K562 (cell line): ENCODE data around the gene FASLG. TPM values are rescaled to one million over a fixed set of nuclear protein-coding genes. Genes with fewer than 3 reads are reported as not detected.

Source experiments
- BACH1 ChIP-seq: fragments of 200-800 bp; sonication (Bioruptor generic); IDR thresholded peaks from 2 replicates; pipeline ENCODE4 v1.6.1; 2016; ENCODE audit warnings: missing genetic modification characterization, missing compliant biosample characterization
- BRD9 ChIP-seq: fragments of 450-650 bp; IDR thresholded peaks from 2 replicates; pipeline ENCODE4 v1.6.1; 2018; ENCODE audit warnings: low read depth; ENCODE audit not compliant: partially characterized antibody
- DMBX1 ChIP-seq: fragments of 250-450 bp; sonication (Bioruptor Pico); IDR thresholded peaks from 2 replicates; pipeline ENCODE4 v1.8.0; 2022; ENCODE audit warnings: inconsistent platforms, mild to moderate bottlenecking, moderate library complexity, borderline replicate concordance
- ELF1 ChIP-seq: fragments of 200-800 bp; sonication (Bioruptor generic); IDR thresholded peaks from 2 replicates; pipeline ENCODE4 v1.6.1; 2016; ENCODE audit warnings: missing genetic modification characterization, missing compliant biosample characterization
- ESRRB ChIP-seq: fragments of 250-450 bp; sonication (Bioruptor Pico); IDR thresholded peaks from 2 replicates; pipeline ENCODE4 v1.5.0; 2020; ENCODE audit warnings: mild to moderate bottlenecking, moderate library complexity, borderline replicate concordance
- GABPA ChIP-seq: fragments of 200-800 bp; sonication (Bioruptor generic); conservative IDR thresholded peaks from 2 replicates; pipeline ENCODE4 v1.6.1; 2016; ENCODE audit warnings: low read depth, missing genetic modification characterization, missing compliant biosample characterization
- MECOM ChIP-seq: fragments of 250-450 bp; sonication (Bioruptor Pico); IDR thresholded peaks from 2 replicates; pipeline ENCODE4 v1.8.0; 2022; ENCODE audit warnings: inconsistent platforms
- MLX ChIP-seq, 2 experiments: fragments of 450-650 bp in 1 of 2; sonication (generic) in 1 of 2; formaldehyde crosslinking; conservative IDR thresholded peaks; 2 replicates each; pipeline versions ENCODE4 v1.4.0 to v1.8.1; 2020 to 2022; ENCODE audit warnings: mild to moderate bottlenecking in 1 of 2, missing genetic modification reagents in 1 of 2
- MYC ChIP-seq, 2 experiments: fragments of 250-450 bp in 1 of 2; sonication (Bioruptor Pico) in 1 of 2; IDR thresholded peaks; 2 replicates each; pipeline versions ENCODE4 v1.5.1 to v1.6.1; 2012 to 2021; ENCODE audit warnings: low read depth in 2 of 2, borderline replicate concordance in 1 of 2, improper control_type of control experiment in 1 of 2, low read length in 1 of 2, mild to moderate bottlenecking in 1 of 2, moderate library complexity in 1 of 2
- NR2C2 ChIP-seq, 2 experiments: fragments of 200-800 bp in 1 of 2; sonication (Bioruptor generic) in 1 of 2; sonication (generic) in 1 of 2; formaldehyde crosslinking in 1 of 2; IDR thresholded peaks; 2 replicates each; pipeline versions ENCODE4 v1.6.1 to v1.8.0; 2016 to 2022; ENCODE audit warnings: mild to moderate bottlenecking in 1 of 2, missing compliant biosample characterization in 1 of 2, missing genetic modification characterization in 1 of 2, missing genetic modification reagents in 1 of 2
- NR4A1 ChIP-seq, 2 experiments: fragments of 250-450 bp in 1 of 2; fragments of 450-650 bp in 1 of 2; sonication (Bioruptor Pico) in 1 of 2; IDR thresholded peaks; 2 replicates each; pipeline versions ENCODE4 v1.4.0 to v1.6.1; 2016 to 2020; ENCODE audit warnings: mild to moderate bottlenecking in 2 of 2, missing compliant biosample characterization in 1 of 2, missing genetic modification characterization in 1 of 2, moderate library complexity in 1 of 2
- SPI1 ChIP-seq: IDR thresholded peaks from 2 replicates; pipeline ENCODE4 v1.6.1; 2011; ENCODE audit warnings: low read depth, low read length, control low read depth, borderline replicate concordance
- SREBF1 ChIP-seq: fragments of 150-350 bp; IDR thresholded peaks from 2 replicates; pipeline ENCODE4 v1.6.1; 2014; ENCODE audit warnings: antibody characterized with exemption, low read depth, low read length, borderline replicate concordance
- ZBTB5 ChIP-seq: fragments of 450-650 bp; IDR thresholded peaks from 2 replicates; pipeline ENCODE4 v1.6.1; 2017; ENCODE audit warnings: antibody characterized with exemption
- ZFP36 ChIP-seq: fragments of 150-350 bp; IDR thresholded peaks from 2 replicates; pipeline ENCODE4 v1.6.1; 2018; ENCODE audit warnings: low read length, low read depth; ENCODE audit not compliant: partially characterized antibody
- ZNF449 ChIP-seq: fragments of 250-450 bp; sonication (Bioruptor Pico); IDR thresholded peaks from 2 replicates; pipeline ENCODE4 v1.8.0; 2022; ENCODE audit warnings: moderate library complexity, mild to moderate bottlenecking, inconsistent platforms
- ZNF551 ChIP-seq: fragments of 250-450 bp; sonication (Bioruptor Pico); IDR thresholded peaks from 2 replicates; pipeline ENCODE4 v1.5.0; 2021; ENCODE audit warnings: mild to moderate bottlenecking, moderate library complexity
- polyA plus RNA-seq, 8 experiments: library from polyadenylated mRNA; depleted of rRNA in 4 of 8; stranded (reverse) in 5 of 8; unstranded in 3 of 8; fragments of >200 nt; fragmentation: Nextera tagmentation in 2 of 8; fragmentation: Illumina TruSeq in 1 of 8; extraction: Ambion mirVana in 2 of 8; extraction: Trizol in 1 of 8; gene quantifications; 2 replicates each; pipeline versions ENCODE4 v1.2.1 to v1.2.3, GENCODE V29; 2011 to 2014; ENCODE audit warnings: inconsistent platforms in 1 of 8, missing spikeins in 1 of 8
- total RNA-seq, 7 experiments: library from RNA; depleted of rRNA in 6 of 7; stranded (reverse); fragments of >200 nt in 6 of 7; fragmentation: Illumina TruSeq in 2 of 7; extraction: Trizol in 2 of 7; gene quantifications; 2 replicates each; pipeline versions ENCODE4 v1.2.1 to v1.2.3, GENCODE V29; 2011 to 2021; ENCODE audit warnings: low replicate concordance in 1 of 7
- TF ChIP-seq, protein P1 (sequence below), 2 experiments: fragments of 450-650 bp; IDR thresholded peaks; 2 replicates each; pipeline ENCODE4 v1.6.1; 2016
- TF ChIP-seq, protein P2 (sequence below): fragments of 450-650 bp; formaldehyde crosslinking; IDR thresholded peaks from 2 replicates; pipeline ENCODE4 v1.4.0; 2020; ENCODE audit warnings: mild to moderate bottlenecking, moderate library complexity

FASLG gene
- total and polyA plus RNA-seq, 9 of the 15 experiments (the other 6 are each of a cell fraction or from before 2014, with no cell fraction given), result not detected

DNA sequence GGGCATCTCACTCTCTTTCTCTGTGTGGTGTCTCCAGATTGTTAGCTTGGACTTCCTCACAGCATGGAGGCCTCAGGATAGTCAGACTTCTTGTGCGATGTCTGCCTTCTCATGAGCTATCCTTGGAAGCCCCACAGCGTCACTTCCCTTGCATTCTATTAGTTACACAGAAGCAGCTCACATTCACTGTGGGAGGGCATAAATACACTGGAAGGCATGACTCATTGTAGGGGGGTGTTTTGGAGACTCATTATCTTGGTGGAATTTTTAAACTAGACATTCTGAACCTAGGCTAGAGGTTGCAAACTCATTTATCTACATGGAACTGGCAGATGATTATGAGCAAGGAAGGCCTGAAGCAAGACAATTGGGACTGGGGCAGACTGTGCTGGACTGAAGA is 21.4 kb upstream of the FASLG start (continued):
- TF ChIP-seq ZNF449 (CRISPR knock-in tag) (no peak), NR4A1 (CRISPR knock-in tag; IDR thresholded peaks at IDR 0.05) (no peak), NR4A1 (tag; IDR thresholded peaks at IDR 0.05) (no peak), SREBF1 (no peak), ELF1 (tag) (no peak), BRD9 (no peak), DMBX1 (CRISPR knock-in tag) (0 out of 2 replicates have a peak, but pooled peaks have one; percentile 19), ZFP36 (no peak), GABPA (peak; percentile 60), ZNF551 (CRISPR knock-in tag) (no peak), ESRRB (CRISPR knock-in tag) (no peak), MYC (IDR thresholded peaks at IDR 0.05; ENCODE audit: low read depth, low read length) (no peak), MYC (CRISPR knock-in tag; IDR thresholded peaks at IDR 0.05; ENCODE audit: borderline replicate concordance, low read depth) (no peak), SPI1 (0 out of 2 replicates have a peak, but pooled peaks have one; percentile 22), MLX (CRISPR knock-in tag; conservative IDR thresholded peaks at IDR 0.05) (no peak), ZBTB5 (no peak), MECOM (no peak), NR2C2 (CRISPR knock-in tag; IDR thresholded peaks at IDR 0.05) (no peak), NR2C2 (tag; IDR thresholded peaks at IDR 0.05) (peak; percentile 20; the same call in 1 of the 2 replicates), BACH1 (tag) (0 out of 2 replicates have a peak, but pooled peaks have one; percentile 52)
- TF ChIP-seq, protein P1, sequence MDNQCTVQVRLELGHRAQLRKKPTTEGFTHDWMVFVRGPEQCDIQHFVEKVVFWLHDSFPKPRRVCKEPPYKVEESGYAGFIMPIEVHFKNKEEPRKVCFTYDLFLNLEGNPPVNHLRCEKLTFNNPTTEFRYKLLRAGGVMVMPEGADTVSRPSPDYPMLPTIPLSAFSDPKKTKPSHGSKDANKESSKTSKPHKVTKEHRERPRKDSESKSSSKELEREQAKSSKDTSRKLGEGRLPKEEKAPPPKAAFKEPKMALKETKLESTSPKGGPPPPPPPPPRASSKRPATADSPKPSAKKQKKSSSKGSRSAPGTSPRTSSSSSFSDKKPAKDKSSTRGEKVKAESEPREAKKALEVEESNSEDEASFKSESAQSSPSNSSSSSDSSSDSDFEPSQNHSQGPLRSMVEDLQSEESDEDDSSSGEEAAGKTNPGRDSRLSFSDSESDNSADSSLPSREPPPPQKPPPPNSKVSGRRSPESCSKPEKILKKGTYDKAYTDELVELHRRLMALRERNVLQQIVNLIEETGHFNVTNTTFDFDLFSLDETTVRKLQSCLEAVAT (IDR thresholded peaks at IDR 0.05), result no peak
- TF ChIP-seq, protein P2, sequence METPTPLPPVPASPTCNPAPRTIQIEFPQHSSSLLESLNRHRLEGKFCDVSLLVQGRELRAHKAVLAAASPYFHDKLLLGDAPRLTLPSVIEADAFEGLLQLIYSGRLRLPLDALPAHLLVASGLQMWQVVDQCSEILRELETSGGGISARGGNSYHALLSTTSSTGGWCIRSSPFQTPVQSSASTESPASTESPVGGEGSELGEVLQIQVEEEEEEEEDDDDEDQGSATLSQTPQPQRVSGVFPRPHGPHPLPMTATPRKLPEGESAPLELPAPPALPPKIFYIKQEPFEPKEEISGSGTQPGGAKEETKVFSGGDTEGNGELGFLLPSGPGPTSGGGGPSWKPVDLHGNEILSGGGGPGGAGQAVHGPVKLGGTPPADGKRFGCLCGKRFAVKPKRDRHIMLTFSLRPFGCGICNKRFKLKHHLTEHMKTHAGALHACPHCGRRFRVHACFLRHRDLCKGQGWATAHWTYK (CRISPR knock-in tag), result no peak
